ENCODE results near the gene VPS8.

The VPS8 gene

GRCh38 chr3:185094697-185095096 is 282.7 kb downstream of the VPS8 start:
- no peak for DNase-seq (ENCODE audit: low spot score)
